OCI-LY3 (cell line): Measurements from ENCODE around the gene EPB41L5.
"Not testable (repeated sequence)": the region's sequence is repeated elsewhere in the genome, so short reads cannot be mapped to it uniquely, and the experiment has no call there.

ENCODE experiments used
- H2AFZ ChIP-seq: fragments of 200-600, 300-600 bp; shearing (Covaris generic); 2 replicates; pipeline ENCODE4 v1.6.0; 2014; ENCODE audit warnings: antibody characterized with exemption, low read depth, low read length
- H3K27ac ChIP-seq: fragments of 200-600, 300-600 bp; sonication (generic); 2 replicates; pipeline ENCODE4 v1.5.1; 2014; ENCODE audit warnings: mild to moderate bottlenecking, low read length, moderate library complexity, mixed read lengths
- H3K27me3 ChIP-seq: fragments of 200-600, 300-600 bp; sonication (generic); 2 replicates; pipeline ENCODE4 v1.6.1; 2014; ENCODE audit warnings: low read depth, low read length, mixed read lengths
- H3K36me3 ChIP-seq: fragments of 200-600, 300-600 bp; sonication (generic); replicated peaks from 2 replicates; pipeline ENCODE3; 2014; ENCODE audit warnings: low read depth, low read length, mixed read lengths
- H3K4me1 ChIP-seq: fragments of 300-600, 200-600 bp; sonication (generic); 2 replicates; pipeline ENCODE4 v1.6.1; 2014; ENCODE audit warnings: low read length, mixed read lengths
- H3K4me2 ChIP-seq: fragments of 200-600, 300-600 bp; sonication (generic); 2 replicates; pipeline ENCODE4 v1.6.1; 2014; ENCODE audit warnings: low read length, mixed read lengths
- H3K4me3 ChIP-seq: fragments of 300-600, 200-600 bp; sonication (generic); 2 replicates; pipeline ENCODE4 v1.5.1; 2014; ENCODE audit warnings: antibody characterized with exemption, mild to moderate bottlenecking, low read length, moderate library complexity
- H3K79me2 ChIP-seq: fragments of 300-600, 200-600 bp; shearing (Covaris generic); 2 replicates; pipeline ENCODE4 v1.6.1; 2014; ENCODE audit warnings: mild to moderate bottlenecking, low read length, mixed read lengths
- H3K9ac ChIP-seq: fragments of 300-600, 200-600 bp; shearing (Covaris generic); 2 replicates; pipeline ENCODE4 v1.6.0; 2014; ENCODE audit warnings: mild to moderate bottlenecking, low read length, moderate library complexity
- H3K9me3 ChIP-seq: fragments of 200-600, 300-600 bp; shearing (Covaris generic); 2 replicates; pipeline ENCODE4 v1.6.1; 2014; ENCODE audit warnings: low read length, mixed read lengths; ENCODE audit not compliant: insufficient read depth
- H4K20me1 ChIP-seq: fragments of 200-600, 300-600 bp; sonication (generic); 2 replicates; pipeline ENCODE4 v1.6.1; 2016; ENCODE audit warnings: low read length, mixed read lengths; ENCODE audit not compliant: insufficient read depth
- CTCF ChIP-seq: fragments of 200-600, 300-600 bp; sonication (generic); IDR thresholded peaks from 2 replicates; pipeline ENCODE4 v1.5.1; 2014; ENCODE audit warnings: antibody characterized with exemption, low read length, low read depth
- EZH2phosphoT487 ChIP-seq: fragments of 200-600 bp; shearing (Covaris generic); IDR thresholded peaks from 2 replicates; pipeline ENCODE4 v1.6.1; 2018; ENCODE audit warnings: antibody characterized with exemption, mixed run types, low read depth

EPB41L5 gene

GRCh38 chr2:120110507-120110906 lies 97.6 kb downstream of the EPB41L5 start:
- Histone ChIP-seq H3K9ac (no peak overlapping the region), H3K79me2 (no peaks in the 10 kb centered on the region), H3K36me3 (peaks cover 24% of the 10 kb centered on the region), H2AFZ (no peak overlapping the region), H3K9me3 (no peaks in the 10 kb centered on the region), H3K4me1 (peaks cover 28% of the 10 kb centered on the region), H3K4me3 (no peak overlapping the region), H4K20me1 (peaks cover 31% of the 10 kb centered on the region), H3K27ac (no peak overlapping the region), H3K4me2 (no peak overlapping the region), H3K27me3 (no peaks in the 10 kb centered on the region)
- no peak for TF ChIP-seq CTCF
- TF ChIP-seq EZH2phosphoT487 = no peak

- H3K79me2 ChIP-seq = no peaks in the 10 kb centered on the region
- H3K4me1 ChIP-seq = peaks cover 21% of the 10 kb centered on the region
- no peak overlapping the region for H3K9ac ChIP-seq
- peaks cover 23% of the 10 kb centered on the region for H3K36me3 ChIP-seq
- H3K27me3 ChIP-seq = no peaks in the 10 kb centered on the region
- peaks cover 24% of the 10 kb centered on the region for H4K20me1 ChIP-seq
- H3K4me2 ChIP-seq = no peak overlapping the region
- no peak overlapping the region for H3K27ac ChIP-seq
- H3K4me3 ChIP-seq = no peak overlapping the region
- H3K9me3 ChIP-seq = no peaks in the 10 kb centered on the region
- no peak for TF ChIP-seq CTCF
- H2AFZ ChIP-seq = no peak overlapping the region
Measured at GRCh38 chr2:120111193-120111592, 98.3 kb downstream of the EPB41L5 start.

GRCh38 chr2:120118018-120118417 lies 105.1 kb downstream of the EPB41L5 start:
- no peaks in the 10 kb centered on the region for H3K79me2 ChIP-seq

GRCh38 chr2:120118471-120118870 lies 105.6 kb downstream of the EPB41L5 start:
- Histone ChIP-seq H3K4me3 (no peak overlapping the region), H3K9ac (no peak overlapping the region), H3K27ac (no peak overlapping the region), H3K4me1 (no peaks in the 10 kb centered on the region), H3K9me3 (no peaks in the 10 kb centered on the region), H4K20me1 (no peaks in the 10 kb centered on the region), H3K27me3 (no peaks in the 10 kb centered on the region), H3K36me3 (peaks cover 24% of the 10 kb centered on the region), H2AFZ (no peak overlapping the region), H3K79me2 (no peaks in the 10 kb centered on the region), H3K4me2 (no peak overlapping the region)
- no peak for TF ChIP-seq EZH2phosphoT487
- no peak for TF ChIP-seq CTCF

More at GRCh38 chr2:120118018-120118417, 105.1 kb downstream of the EPB41L5 start:
- Histone ChIP-seq H3K4me2 (no peak overlapping the region), H4K20me1 (no peaks in the 10 kb centered on the region), H3K36me3 (peaks cover 24% of the 10 kb centered on the region), H3K27me3 (no peaks in the 10 kb centered on the region), H2AFZ (no peak overlapping the region), H3K9ac (no peak overlapping the region), H3K27ac (no peak overlapping the region), H3K4me3 (no peak overlapping the region), H3K4me1 (no peaks in the 10 kb centered on the region), H3K9me3 (no peaks in the 10 kb centered on the region)
- no peak for TF ChIP-seq EZH2phosphoT487
- TF ChIP-seq CTCF = no peak

GRCh38 chr2:120121337-120121736 lies 108.5 kb downstream of the EPB41L5 start:
- not testable (repeated sequence) for H3K27ac ChIP-seq, H2AFZ ChIP-seq

More at GRCh38 chr2:120121337-120121736, 108.5 kb downstream of the EPB41L5 start:
- H3K9me3 ChIP-seq, H3K4me1 ChIP-seq, H3K27me3 ChIP-seq, H3K79me2 ChIP-seq, H4K20me1 ChIP-seq, H3K4me2 ChIP-seq, H3K4me3 ChIP-seq, H3K9ac ChIP-seq: not testable (repeated sequence)
- peaks cover 25% of the 10 kb centered on the region for H3K36me3 ChIP-seq
